ENCODE results near the gene FARSA.
"Not testable (repeated sequence)": the region's sequence is repeated elsewhere in the genome, so short reads cannot be mapped to it uniquely, and the experiment has no call there.

Gene FARSA

DNA sequence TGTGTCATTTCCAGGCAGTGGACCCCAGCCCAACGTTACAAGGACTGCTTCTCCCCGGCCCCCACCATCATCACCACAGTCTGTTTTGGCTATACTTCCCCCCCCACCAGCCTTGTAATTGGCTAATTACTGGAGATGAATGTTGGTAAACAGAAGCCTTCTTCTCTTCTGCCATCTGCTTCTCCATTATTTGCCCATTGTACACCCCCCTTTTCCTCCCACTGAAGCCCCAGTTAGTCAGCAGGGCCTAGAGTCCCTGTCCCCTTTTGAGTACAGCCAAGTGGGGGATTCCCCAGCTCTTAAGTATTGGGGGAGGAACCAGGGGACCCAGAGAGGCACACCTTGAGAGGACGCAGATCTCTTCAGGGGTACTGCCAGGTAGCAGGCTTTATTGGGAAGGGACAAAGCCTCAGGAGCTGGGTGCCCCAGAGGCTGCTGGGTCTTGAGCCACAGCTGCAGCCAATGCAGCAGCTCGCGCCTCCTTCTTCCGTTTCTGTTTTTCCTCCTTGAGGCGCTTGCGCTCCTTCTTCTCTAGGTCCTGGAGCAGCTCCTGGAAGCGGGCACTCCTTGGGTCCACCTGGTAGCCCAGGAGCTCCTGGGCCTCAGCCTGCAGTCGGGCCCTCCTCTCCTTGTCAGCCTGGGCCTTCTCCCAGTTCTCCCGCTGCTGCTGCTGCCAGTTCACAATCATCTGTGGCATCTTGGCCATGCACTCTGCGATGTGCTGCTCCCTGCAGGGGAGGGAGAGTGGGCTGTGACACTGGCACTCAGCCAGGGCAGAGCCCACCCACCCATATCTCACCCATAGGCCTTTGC, 20.5 kb upstream of the FARSA start:
- no peak for DNase-seq (ENCODE audit: low read depth)

DNA sequence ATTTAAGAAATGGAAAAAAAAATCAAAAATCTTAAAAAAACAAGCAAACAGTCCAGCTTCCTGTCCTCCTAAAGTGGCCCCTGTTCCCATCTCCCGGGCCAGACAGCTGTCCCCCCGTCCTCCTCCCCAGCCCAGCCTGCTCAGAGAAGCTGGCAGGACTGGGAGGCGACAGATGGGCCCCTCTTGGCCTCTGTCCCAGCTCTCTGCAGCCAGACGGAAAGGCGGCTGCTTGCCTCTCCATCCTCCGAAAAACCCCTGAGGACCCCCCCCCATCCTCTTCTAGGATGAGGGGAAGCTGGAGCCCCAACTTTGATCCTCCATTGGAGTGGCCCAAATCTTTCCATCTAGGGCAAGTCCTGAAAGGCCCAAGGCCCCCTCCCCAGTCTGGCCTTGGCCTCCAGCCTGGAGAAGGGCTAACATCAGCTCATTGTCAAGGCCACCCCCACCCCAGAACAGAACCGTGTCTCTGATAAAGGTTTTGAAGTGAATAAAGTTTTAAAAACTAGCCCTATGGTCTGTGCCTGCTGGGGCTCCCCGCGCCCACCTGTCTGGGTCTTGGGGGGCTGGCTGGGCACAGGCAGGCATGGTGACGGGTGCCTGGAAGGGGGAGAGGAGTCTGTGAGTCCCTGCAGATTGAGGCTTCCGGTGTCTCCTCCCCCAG, 19.8 kb upstream of the FARSA start:
- DNase-seq (ENCODE audit: low read depth) = no peak

DNA sequence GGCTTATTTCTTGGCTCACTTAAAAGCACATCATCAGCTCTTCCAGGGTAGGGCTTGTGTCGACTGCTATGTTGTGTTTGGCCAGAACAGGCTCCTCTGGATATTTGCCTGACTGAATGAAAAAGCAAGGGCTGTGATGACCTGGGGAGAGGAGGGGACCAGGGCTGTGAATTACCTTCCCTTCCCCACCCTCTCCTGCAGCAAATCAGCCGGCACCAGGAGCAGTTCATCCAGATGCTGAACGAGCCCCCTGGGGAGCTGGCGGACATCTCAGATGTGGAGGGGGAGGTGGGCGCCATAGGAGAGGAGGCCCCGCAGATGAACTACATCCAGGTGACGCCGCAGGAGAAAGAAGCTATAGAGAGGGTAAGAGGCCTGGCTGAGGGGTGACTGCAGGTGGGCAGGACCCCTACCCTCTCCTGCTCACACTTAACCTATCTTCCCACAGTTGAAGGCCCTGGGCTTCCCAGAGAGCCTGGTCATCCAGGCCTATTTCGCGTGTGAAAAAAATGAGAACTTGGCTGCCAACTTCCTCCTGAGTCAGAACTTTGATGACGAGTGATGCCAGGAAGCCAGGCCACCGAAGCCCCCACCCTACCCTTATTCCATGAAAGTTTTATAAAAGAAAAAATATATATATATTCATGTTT, 19.1 kb upstream of the FARSA start:
- peak; percentile 79 for DNase-seq (ENCODE audit: low read depth)

DNA sequence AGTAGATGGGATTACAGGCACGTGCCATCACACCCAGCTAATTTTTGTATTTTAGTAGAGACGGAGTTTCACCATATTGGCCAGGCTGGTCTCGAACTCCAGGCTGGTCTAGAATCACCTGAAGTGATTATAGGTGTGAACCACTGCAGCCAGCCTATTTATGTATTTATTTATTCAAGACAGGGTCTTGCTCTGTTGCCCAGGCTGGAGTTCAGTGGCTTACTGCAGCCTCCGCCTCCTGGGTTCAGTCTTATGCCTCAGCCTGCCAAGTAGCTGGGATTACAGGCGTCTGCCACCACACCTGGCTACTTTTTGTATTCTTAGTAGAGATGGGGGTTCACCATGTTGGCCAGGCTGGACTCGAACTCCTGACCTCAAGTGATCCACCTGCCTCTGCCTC, 18.5 kb upstream of the FARSA start:
- DNase-seq (ENCODE audit: low read depth) = not testable (repeated sequence)

DNA sequence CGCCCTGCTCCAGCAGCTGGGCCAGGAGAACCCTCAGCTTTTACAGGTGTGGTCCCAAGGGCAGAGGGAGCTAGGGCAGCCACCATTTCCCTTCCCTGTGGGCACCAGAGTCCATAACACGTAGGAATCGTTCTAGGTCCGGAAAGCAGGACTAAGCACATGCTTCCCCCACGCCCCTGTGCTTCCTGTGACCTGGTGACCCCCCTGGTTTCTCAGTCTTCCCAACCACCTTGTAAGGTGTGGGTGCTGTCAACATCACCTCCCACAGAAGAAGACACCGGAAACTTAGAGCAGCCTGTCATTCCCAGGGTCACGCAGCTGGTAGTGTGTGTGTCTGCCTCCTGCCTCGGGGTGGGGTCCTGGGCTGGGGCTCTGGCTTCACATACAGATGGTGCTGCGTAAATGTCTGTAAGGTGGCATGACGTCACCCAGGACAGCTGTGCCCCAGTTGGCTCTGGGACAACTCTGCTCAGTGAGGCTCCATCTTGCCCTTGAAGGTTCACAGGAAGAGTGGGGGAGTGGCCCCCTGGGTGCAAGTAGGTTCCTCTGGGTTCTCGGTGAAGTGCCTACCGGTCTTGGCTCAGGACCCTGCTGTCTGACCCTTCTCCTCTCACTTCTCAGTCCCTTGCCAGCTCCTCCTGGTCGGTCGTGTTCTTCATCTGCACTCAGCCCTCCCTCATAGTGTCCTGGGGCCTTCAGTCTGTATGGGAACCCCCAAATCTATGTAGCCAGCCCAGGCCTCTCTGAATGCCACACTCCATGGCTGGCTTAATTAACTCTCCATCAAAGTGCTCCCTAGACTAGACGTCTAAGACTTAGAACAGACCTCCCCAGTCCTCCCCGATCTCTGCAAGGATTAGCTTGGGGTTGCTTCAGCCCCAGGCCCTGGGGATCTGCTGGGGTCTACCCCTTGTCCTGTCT, 16.1 kb upstream of the FARSA start:
- DNase-seq (ENCODE audit: low read depth) = no peak

DNA sequence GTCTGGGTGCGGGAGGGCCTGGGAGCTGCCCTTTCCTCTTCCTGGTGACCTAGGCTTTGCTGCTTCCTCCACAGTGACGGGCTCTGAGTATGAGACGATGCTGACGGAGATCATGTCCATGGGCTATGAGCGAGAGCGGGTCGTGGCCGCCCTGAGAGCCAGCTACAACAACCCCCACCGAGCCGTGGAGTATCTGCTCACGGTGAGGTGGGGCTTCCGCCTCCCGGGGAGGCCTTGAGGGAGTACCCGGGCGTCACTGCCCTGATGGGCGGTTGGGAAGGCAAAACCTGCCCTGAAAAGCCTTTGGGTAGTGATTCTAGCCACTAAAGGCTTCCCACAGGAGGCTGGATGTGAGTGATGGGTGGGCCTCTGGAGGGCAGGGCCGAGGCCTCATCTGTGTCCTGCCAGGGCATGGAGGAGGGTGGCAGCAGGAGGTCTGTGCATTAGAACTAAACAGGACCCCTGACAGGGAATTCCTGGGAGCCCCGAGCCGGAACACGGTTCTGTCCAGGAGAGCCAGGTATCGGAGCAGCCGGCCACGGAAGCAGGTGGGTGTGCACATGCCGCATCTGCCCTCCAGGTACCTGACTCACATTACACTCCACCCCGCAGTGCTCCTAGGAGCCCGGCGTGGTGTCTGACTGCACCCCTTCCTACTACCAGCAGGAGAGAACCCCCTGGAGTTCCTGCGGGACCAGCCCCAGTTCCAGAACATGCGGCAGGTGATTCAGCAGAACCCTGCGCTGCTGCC, 15.3 kb upstream of the FARSA start:
- DNase-seq (ENCODE audit: low read depth) = no peak

DNA sequence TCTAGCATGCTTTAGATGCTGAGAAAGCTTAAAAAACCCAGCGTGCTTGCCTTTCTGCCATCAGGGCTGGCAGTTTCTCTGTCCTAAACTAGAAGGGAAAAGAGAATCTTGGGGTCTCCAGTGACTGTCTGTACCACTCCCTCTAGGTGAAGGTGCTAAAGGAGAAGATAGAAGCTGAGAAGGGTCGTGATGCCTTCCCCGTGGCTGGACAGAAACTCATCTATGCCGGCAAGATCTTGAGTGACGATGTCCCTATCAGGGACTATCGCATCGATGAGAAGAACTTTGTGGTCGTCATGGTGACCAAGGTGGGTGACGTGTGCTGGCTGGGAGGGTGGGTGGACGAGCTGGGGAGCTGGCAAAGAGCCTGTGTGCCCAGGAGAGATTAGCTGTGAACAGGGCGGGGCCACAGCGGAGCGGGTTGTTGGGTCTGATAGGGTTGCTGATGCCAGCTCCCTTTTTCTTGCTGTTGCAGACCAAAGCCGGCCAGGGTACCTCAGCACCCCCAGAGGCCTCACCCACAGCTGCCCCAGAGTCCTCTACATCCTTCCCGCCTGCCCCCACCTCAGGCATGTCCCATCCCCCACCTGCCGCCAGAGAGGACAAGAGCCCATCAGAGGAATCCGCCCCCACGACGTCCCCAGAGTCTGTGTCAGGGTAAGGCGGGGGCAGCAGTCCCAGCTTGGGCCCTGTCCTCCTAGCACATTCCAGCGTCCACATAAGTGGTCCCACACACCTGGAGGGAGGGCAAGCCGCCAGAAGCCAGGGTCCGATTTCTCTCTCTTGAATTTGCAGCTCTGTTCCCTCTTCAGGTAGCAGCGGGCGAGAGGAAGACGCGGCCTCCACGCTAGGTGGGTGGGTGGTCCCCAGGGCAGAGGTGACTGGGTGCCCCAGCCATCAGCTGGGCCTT, 14.4 kb upstream of the FARSA start:
- no peak for DNase-seq (ENCODE audit: low read depth)

DNA sequence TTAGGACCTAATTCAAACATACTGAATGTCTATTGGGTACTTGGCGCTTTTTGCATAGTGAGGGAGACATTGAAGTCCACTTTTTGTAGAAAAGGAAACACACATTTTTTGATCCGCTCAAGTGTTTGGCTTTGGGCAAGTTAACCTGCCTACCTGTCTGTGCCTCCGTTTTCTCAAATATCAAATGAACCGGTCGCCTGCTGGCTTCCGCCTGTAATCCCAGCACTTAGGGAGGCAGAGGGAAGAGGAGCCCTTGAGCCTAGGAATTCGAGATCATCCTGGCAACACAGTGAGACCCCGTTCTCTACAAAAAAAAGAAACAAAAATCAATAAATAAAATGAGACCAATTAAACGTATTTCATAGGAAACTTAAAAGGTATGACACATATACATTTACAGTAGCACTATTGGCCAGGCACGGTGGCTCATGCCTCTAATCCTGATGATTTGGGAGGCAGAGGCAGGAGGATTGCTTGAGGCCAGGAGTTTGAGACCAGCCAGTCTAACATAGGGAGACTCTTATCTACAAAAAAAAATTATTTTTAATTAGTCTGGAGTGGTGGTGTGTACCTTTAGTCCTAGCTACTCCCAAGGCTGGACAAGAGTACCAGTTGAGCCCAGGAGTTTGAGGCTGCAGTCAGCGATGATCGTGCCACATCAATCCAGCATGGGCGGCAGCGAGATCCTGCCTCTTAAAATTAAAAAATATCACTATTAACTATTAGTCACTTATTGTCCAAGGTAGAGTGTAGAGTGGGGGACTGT, 13.4 kb upstream of the FARSA start:
- no peak for DNase-seq (ENCODE audit: low read depth)

DNA sequence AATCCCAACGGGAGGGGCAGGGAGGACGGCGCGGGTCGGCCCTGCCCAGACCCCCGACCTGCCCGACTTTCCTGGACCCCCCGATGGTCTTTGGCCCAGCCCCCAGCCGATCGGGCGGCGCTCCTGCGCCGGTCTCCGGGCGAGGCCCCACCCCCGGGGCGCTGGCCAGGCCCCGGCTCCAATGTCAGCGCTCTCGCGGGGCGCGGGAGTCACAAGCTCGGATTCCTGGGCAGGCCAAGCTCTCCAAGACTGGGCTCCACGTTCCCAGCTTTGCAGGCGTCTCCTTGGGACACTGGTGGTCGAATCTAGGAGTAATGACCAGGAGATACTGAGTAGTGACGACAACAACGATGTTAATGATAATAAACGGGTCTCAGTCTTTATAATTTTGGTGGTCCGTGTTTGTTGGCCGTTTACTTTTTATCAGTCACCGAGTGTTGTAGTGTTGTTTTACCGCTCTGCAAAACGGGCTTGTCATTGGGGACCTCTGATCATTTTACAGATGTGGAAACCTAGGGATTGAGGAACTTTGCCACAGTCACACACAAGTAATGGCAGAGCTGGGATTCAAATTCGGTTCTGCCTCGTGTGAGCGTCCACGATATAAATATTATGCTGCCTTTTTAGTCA, 12.7 kb upstream of the FARSA start:
- DNase-seq (ENCODE audit: low read depth) = peak; percentile 88

DNA sequence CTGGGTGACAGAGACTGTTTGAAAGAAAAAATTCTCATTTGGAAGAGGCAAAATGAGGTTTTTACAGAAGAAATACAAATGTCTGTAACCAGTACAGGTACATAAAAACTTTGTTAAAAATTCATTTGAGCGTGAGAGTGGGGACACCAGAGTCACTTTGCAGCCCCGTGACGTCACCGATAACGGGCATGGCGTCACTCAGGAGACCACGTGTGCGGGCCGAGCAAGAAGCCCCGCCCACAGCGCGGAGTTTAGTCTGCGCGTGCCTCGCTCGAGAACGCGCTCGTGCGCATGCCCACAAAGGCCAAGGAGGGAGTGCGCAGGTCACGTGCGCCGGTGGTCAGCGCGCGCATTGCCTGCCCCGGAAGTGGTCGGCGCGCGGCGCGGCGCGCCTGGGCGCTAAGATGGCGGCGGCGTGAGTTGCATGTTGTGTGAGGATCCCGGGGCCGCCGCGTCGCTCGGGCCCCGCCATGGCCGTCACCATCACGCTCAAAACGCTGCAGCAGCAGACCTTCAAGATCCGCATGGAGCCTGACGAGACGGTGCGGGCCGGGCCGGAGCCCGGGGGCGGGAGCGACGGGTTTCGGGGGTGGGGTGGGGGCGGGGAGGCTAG, 12.1 kb upstream of the FARSA start, which contains the start of gene RAD23A:
TSS of gene RAD23A (plus strand) at position 384 of the 613 bp plus-strand sequence. CDS start at position 471, 87 bp downstream.
- DNase-seq (ENCODE audit: low read depth) = peak; percentile 97

DNA sequence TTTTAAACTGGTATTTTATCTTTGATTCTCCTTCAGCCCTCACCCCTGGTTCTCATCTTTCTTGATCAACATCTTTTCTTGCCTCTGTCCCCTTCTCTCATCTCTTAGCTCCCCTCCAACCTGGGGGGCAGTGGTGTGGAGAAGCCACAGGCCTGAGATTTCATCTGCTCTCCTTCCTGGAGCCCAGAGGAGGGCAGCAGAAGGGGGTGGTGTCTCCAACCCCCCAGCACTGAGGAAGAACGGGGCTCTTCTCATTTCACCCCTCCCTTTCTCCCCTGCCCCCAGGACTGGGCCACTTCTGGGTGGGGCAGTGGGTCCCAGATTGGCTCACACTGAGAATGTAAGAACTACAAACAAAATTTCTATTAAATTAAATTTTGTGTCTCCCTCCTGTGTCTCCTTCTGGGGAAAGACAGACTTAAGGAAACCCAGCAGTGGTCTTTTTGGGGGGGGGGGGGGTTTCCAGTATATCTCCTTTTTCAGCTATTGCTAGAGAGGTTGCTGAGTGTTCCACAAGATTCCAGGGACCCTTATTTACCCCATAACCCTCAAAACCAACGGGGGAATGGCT, 10.7 kb upstream of the FARSA start:
- DNase-seq (ENCODE audit: low read depth) = no peak

DNA sequence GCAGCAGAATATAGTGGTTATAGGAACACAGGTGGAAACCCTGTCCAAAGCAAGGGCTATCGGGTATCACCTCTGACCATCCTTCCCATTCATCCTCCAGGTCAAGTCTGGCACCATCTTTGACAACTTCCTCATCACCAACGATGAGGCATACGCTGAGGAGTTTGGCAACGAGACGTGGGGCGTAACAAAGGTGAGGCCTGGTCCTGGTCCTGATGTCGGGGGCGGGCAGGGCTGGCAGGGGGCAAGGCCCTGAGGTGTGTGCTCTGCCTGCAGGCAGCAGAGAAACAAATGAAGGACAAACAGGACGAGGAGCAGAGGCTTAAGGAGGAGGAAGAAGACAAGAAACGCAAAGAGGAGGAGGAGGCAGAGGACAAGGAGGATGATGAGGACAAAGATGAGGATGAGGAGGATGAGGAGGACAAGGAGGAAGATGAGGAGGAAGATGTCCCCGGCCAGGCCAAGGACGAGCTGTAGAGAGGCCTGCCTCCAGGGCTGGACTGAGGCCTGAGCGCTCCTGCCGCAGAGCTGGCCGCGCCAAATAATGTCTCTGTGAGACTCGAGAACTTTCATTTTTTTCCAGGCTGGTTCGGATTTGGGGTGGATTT, 10.0 kb upstream of the FARSA start:
- no peak for DNase-seq (ENCODE audit: low read depth)

DNA sequence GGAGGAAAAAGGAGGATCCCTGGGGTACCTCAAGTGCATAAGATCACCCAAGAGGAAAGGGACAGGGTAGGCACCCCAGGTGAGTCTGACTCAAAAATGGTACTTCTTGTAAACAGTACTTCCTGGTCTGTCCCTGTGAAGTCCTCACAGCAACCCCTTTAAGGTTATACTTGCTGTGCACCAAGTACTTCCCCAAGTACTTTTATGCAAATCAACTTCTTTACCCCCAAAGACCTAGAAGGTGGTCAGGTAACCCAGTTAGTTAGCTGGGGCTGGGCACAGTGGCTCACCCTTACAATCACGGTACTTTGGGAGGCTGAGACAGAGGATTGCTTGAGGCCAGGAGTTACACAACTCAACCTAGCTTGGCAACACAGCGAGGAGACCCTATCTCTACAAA, 7.4 kb upstream of the FARSA start:
- DNase-seq (ENCODE audit: low read depth) = no peak

DNA sequence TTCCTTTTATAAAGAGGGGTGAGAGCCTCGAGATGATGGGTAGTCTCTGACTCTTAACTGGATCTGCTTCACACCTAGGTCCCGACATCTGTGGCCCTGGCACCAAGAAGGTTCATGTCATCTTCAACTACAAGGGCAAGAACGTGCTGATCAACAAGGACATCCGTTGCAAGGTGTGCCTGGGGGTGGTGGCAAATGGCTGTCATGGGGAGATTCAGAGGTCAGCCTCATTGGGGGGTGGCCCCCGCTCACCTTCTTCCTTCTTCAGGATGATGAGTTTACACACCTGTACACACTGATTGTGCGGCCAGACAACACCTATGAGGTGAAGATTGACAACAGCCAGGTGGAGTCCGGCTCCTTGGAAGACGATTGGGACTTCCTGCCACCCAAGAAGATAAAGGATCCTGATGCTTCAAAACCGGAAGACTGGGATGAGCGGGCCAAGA, 6.5 kb upstream of the FARSA start:
- DNase-seq (ENCODE audit: low read depth) = no peak

DNA sequence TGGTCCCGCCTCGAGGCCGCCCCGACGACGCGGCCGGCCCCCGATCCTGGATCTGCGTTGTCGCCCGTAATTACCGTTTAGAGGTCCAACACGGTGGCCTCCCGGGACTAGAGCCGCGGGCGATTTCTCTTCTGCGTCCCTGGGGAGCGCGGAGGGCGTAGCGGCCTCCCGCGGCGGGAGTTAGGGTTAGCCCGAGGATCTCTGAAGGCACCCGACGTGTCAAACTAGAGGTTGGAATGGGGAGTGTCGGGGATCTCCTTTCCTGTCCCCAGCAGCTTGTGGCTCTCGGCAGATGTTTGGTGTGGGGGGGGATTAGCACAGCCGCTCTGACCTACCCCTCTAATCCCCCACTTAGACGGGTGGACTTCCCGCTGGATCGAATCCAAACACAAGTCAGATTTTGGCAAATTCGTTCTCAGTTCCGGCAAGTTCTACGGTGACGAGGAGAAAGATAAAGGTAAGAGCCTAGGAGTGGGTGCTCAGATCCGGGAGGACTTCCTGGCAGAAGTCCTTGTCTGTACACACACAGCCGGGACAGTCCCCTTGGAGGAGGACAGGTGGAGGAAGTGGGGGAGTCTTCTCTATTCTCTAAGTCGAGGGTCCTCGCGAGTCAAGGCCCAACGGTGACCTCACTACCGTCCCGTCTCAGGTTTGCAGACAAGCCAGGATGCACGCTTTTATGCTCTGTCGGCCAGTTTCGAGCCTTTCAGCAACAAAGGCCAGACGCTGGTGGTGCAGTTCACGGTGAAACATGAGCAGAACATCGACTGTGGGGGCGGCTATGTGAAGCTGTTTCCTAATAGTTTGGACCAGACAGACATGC, 5.5 kb upstream of the FARSA start:
- DNase-seq (ENCODE audit: low read depth) = peak; percentile 86

DNA sequence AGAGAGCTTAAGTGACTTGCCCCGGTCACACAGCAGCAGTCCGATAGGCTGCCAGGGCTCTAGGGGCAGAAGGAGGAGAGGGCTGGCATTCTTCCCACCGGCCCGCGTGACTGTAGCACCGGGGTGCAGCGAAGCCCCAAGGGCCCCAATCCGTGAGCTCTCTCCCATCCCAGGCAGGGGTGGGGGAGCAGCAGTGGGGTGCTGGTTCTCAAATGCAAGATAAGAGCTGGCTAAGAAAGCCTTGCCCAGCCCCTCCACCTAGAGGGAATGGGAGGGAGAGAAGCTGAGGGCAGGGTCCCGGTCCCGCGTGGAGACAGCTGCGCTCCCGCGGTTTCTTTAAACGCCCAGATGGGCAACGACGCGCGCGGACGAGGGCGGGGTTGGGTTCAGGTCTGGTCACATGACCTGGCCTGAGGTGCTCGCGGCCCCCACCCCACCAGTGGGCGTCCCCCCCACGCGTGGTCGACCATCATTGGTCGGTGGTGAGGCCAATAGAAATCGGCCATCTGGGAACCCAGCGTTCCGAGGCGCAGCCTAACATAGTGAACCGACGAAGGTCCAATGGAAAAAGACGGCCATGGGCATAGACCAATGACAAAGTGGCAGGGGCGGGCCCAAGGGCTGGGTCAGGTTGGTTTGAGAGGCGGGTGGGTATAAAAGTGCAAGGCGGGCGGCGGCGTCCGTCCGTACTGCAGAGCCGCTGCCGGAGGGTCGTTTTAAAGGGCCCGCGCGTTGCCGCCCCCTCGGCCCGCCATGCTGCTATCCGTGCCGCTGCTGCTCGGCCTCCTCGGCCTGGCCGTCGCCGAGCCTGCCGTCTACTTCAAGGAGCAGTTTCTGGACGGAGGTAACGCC, 4.6 kb upstream of the FARSA start, which contains the start of gene CALR:
TSS of gene CALR (plus strand) at position 683 of the 852 bp plus-strand sequence. CDS start at position 754, 71 bp downstream.
- peak; percentile 99 for DNase-seq (ENCODE audit: low read depth)
